ENCODE results near the gene STIM2.

The STIM2 gene

GRCh38 chr4:26857278-26858034 lies 3.2 kb upstream of the STIM2 start:
- H3K27ac Mint-ChIP-seq: peak overlapping the region; percentile 89
- no peaks in the 10 kb centered on the region for H3K36me3 Mint-ChIP-seq (ENCODE audit: low read depth)
- H3K4me1 Mint-ChIP-seq (ENCODE audit: low read depth): peaks cover 36% of the 10 kb centered on the region
- H3K27me3 Mint-ChIP-seq: no peaks in the 10 kb centered on the region
- peak overlapping the region; percentile 91 for H3K4me3 Mint-ChIP-seq
- no peaks in the 10 kb centered on the region for H3K9me3 Mint-ChIP-seq

- Mint-ChIP-seq H3K27me3 (no peaks in the 10 kb centered on the region), H3K4me3 (peak overlapping the region; percentile 91), H3K36me3 (ENCODE audit: low read depth) (no peaks in the 10 kb centered on the region), H3K9me3 (no peaks in the 10 kb centered on the region), H3K4me1 (ENCODE audit: low read depth) (peaks cover 42% of the 10 kb centered on the region), H3K27ac (peak overlapping the region; percentile 82)
These were observed 2.4 kb upstream of the STIM2 start for GRCh38 chr4:26858035-26858918.

GRCh38 chr4:26858947-26859401 lies 1.7 kb upstream of the STIM2 start:
- Mint-ChIP-seq H3K27ac (peak overlapping the region; percentile 91), H3K4me1 (ENCODE audit: low read depth) (peaks cover 49% of the 10 kb centered on the region), H3K36me3 (ENCODE audit: low read depth) (no peaks in the 10 kb centered on the region), H3K9me3 (no peaks in the 10 kb centered on the region), H3K4me3 (peak overlapping the region; percentile 91), H3K27me3 (no peaks in the 10 kb centered on the region)

DNA sequence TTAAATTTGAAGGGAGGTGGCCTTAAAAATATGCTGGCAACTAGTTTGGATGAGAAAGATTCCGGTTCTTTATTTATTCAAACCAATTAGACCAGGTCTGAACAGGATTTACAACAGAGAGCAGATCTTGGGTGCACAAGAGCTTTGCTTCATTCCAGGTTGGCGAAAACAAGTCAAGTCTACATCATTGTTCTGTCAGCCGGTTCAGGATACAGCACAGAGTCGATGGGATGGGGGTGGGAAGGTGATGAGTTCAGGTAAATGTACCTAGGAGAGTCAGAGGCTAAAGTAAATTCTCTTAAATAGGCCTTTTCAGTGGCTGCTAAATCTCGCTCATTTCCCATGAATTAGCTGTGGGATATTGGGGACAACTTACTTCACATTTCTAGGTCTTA lies 882 bp upstream of the STIM2 start:
- H3K4me1 Mint-ChIP-seq (ENCODE audit: low read depth): peaks cover 55% of the 10 kb centered on the region

DNA sequence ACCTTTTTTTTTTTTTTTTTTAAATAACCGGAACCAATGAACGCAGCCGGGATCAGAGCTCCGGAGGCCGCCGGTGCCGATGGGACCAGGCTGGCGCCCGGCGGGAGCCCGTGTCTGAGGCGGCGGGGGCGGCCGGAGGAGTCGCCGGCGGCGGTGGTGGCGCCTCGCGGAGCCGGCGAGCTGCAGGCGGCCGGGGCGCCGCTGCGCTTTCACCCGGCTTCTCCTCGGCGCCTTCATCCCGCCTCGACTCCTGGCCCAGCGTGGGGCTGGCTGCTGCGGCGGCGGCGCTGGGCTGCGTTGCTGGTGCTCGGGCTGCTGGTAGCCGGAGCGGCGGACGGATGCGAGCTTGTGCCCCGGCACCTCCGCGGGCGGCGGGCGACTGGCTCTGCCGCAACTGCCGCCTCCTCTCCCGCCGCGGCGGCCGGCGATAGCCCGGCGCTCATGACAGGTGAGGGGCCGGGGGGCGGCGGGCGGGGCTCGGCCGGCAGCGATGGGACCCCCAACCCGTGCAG lies 337 bp downstream of the STIM2 start:
- Mint-ChIP-seq H3K9me3 (no peaks in the 10 kb centered on the region), H3K4me1 (ENCODE audit: low read depth) (peaks cover 67% of the 10 kb centered on the region), H3K27me3 (no peaks in the 10 kb centered on the region), H3K4me3 (peak overlapping the region; percentile 92), H3K27ac (peak overlapping the region; percentile 91), H3K36me3 (ENCODE audit: low read depth) (no peaks in the 10 kb centered on the region)

More for the DNA sequence above, 882 bp upstream of the STIM2 start:
- Mint-ChIP-seq H3K4me3 (peak overlapping the region; percentile 91), H3K27me3 (no peaks in the 10 kb centered on the region), H3K36me3 (ENCODE audit: low read depth) (no peaks in the 10 kb centered on the region), H3K9me3 (no peaks in the 10 kb centered on the region), H3K27ac (peak overlapping the region; percentile 91)

- Mint-ChIP-seq H3K27ac (peak overlapping the region; percentile 94), H3K4me1 (ENCODE audit: low read depth) (peaks cover 71% of the 10 kb centered on the region), H3K27me3 (no peaks in the 10 kb centered on the region), H3K4me3 (peak overlapping the region; percentile 92), H3K9me3 (no peaks in the 10 kb centered on the region), H3K36me3 (ENCODE audit: low read depth) (no peaks in the 10 kb centered on the region)
These were observed 969 bp downstream of the STIM2 start for GRCh38 chr4:26861434-26862186.

DNA sequence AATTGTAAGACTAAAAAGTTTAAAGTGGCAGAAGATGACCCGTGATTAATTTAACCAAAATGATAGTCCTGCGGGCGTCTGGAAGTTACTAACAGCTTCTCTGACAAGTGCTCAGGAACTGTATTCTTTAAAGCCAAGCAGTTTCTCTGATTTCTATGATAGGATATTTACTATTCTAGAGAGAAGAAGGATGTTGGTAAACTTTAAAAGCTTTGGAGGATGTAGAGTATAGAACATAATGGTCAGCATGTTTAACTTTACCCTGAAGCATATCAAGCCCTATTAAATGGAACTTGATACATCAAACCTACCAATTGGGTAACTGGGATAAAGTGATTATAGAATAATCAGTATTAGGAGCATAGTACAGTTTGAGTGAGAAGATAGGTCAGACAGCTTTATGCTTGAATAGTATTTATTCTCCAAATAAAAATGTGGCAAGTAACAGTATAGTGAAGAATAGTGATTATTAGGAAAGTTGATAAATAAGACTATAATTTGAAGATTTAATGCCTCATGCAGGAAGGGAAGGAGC lies 1.8 kb downstream of the STIM2 start:
- peak overlapping the region; percentile 92 for H3K4me3 Mint-ChIP-seq
- no peaks in the 10 kb centered on the region for H3K27me3 Mint-ChIP-seq
- H3K27ac Mint-ChIP-seq: peak overlapping the region; percentile 66
- no peaks in the 10 kb centered on the region for H3K9me3 Mint-ChIP-seq
- H3K36me3 Mint-ChIP-seq (ENCODE audit: low read depth): no peaks in the 10 kb centered on the region
- H3K4me1 Mint-ChIP-seq (ENCODE audit: low read depth): peaks cover 70% of the 10 kb centered on the region

- H3K27me3 Mint-ChIP-seq: no peaks in the 10 kb centered on the region
- peaks cover 75% of the 10 kb centered on the region for H3K4me1 Mint-ChIP-seq (ENCODE audit: low read depth)
- no peak overlapping the region for H3K27ac Mint-ChIP-seq
- peak overlapping the region; percentile 75 for H3K4me3 Mint-ChIP-seq
- H3K36me3 Mint-ChIP-seq (ENCODE audit: low read depth): no peaks in the 10 kb centered on the region
- no peaks in the 10 kb centered on the region for H3K9me3 Mint-ChIP-seq
These were observed 2.9 kb downstream of the STIM2 start for GRCh38 chr4:26863512-26863911.

DNA sequence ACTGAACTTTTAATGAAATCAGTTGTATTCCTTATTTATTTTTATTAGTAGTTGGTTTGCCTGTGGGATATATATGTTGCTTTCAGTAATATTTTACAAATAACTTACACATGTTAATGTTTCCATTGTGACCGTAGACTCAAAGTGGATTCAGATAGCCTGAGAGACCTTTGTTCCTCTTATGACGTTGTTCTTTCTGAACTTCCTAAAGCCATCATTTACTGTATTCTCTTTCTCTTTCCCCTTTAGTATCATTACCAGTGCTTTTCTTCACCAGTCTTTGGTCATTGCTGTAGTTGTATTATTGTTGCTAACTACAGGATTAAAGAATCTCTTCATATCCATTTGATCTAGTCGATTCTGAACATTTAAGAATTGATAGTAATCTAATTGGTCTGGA lies 4.3 kb downstream of the STIM2 start:
- H3K27me3 Mint-ChIP-seq: no peaks in the 10 kb centered on the region
- H3K36me3 Mint-ChIP-seq (ENCODE audit: low read depth): peaks cover 2% of the 10 kb centered on the region
- H3K4me1 Mint-ChIP-seq (ENCODE audit: low read depth): peaks cover 75% of the 10 kb centered on the region
- H3K27ac Mint-ChIP-seq: no peak overlapping the region
- H3K4me3 Mint-ChIP-seq: peak overlapping the region; percentile 29
- H3K9me3 Mint-ChIP-seq: no peaks in the 10 kb centered on the region

- no peak overlapping the region for H3K27ac Mint-ChIP-seq
- peaks cover 80% of the 10 kb centered on the region for H3K4me1 Mint-ChIP-seq (ENCODE audit: low read depth)
- H3K36me3 Mint-ChIP-seq (ENCODE audit: low read depth): peaks cover 5% of the 10 kb centered on the region
- no peaks in the 10 kb centered on the region for H3K27me3 Mint-ChIP-seq
- H3K9me3 Mint-ChIP-seq: no peaks in the 10 kb centered on the region
- H3K4me3 Mint-ChIP-seq: no peak overlapping the region
These were observed 5.6 kb downstream of the STIM2 start for GRCh38 chr4:26866203-26866602.

- Mint-ChIP-seq H3K27ac (no peak overlapping the region), H3K27me3 (no peaks in the 10 kb centered on the region), H3K4me1 (ENCODE audit: low read depth) (peaks cover 85% of the 10 kb centered on the region), H3K9me3 (no peaks in the 10 kb centered on the region), H3K36me3 (ENCODE audit: low read depth) (peaks cover 5% of the 10 kb centered on the region), H3K4me3 (no peak overlapping the region)
These were observed 6.1 kb downstream of the STIM2 start for GRCh38 chr4:26866781-26867180.

DNA sequence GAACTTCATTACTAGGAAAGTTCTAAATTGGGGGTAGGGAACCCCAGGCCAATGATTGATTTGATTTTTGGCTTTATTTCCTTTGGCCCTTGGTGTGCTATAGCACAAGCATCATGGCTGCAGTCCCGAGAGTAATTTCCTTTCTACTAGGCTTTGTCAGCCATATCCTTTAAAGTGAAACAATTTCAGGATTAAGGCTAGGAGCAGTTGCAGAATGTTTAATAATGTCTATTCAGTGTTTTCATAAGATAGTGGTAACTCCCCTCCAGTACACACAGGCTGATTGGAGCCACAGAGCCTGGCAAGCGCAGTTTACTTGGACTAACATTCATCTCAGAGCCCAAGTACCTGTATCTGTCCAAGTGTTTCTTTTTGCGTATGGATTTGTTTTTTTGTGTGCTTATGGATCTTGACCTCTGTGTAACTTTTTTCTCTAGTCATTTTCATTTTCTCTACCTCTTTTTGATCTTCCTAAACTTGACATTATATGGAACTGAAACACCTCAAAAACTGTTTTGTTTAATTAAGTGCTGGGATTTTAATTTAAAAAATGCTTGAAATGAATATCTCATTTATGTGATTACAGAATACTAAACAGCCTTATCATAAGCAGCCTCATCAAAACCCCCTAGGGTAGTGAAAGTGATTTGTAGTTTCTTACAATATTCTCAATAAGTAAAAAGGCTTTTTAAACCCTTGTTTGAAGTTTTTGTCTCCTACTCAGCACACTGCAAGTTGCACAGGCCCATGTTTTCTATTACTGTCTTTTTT lies 7.5 kb downstream of the STIM2 start:
- peak overlapping the region; percentile 33 for H3K27ac Mint-ChIP-seq
- H3K4me3 Mint-ChIP-seq: peak overlapping the region; percentile 57
- H3K9me3 Mint-ChIP-seq: peaks cover 3% of the 10 kb centered on the region
- peaks cover 91% of the 10 kb centered on the region for H3K4me1 Mint-ChIP-seq (ENCODE audit: low read depth)
- H3K27me3 Mint-ChIP-seq: no peaks in the 10 kb centered on the region
- H3K36me3 Mint-ChIP-seq (ENCODE audit: low read depth): peaks cover 10% of the 10 kb centered on the region

DNA sequence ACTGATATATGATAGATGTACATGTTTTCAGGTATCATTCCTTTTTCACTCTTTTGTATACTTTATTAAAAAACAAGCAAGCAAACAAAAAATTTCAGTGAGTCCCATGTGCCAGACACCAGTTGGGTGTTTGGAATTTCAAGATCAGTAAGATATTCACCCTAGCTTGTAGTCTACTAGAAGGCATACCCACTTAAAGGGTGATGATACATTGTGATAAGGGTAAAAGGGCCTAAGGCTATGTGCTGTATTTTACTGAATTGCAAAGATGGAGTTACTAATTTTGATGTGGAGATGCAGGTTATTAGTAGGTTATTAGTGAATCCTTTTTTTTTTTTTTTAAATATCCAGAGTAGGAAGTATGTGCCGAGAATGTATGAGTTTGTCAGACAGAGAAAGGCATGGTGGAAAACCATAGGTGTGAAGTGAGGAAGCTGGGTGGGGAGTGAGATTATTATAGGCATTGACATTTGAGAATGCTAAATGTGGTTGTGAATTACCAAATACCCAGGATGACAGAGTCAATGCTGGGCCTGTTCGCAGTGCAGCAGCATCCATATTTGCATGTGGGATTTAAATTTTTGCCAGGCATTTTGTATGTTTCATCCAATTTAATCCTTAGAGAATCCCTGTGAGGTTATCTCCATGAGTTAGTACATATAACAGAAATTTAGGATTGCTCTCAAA lies 10.1 kb downstream of the STIM2 start:
- Mint-ChIP-seq H3K27ac (peak overlapping the region; percentile 64), H3K27me3 (no peaks in the 10 kb centered on the region), H3K4me3 (no peak overlapping the region), H3K36me3 (ENCODE audit: low read depth) (peaks cover 10% of the 10 kb centered on the region), H3K9me3 (peaks cover 3% of the 10 kb centered on the region), H3K4me1 (ENCODE audit: low read depth) (peaks cover 90% of the 10 kb centered on the region)
